Prostate gland (tissue), 2 donors: ENCODE measurements around the gene HNRNPL. TPM values are rescaled to one million over a fixed set of nuclear protein-coding genes. Genes with fewer than 3 reads are reported as not detected.
"Not testable (repeated sequence)": the region's sequence is repeated elsewhere in the genome, so short reads cannot be mapped to it uniquely, and the experiment has no call there.

Experiments used
- DNase-seq: peaks from one replicate; pipeline ENCODE4 v3.0.0-alpha.2; 2019; ENCODE audit warnings: low spot score
- H3K27ac ChIP-seq, 2 donors: fragments of 200-600 bp; sonication (generic); 2 replicates each; pipeline ENCODE4 v1.5.1; 2017 to 2019
- H3K27me3 ChIP-seq: fragments of 200-600 bp; sonication (generic); replicated peaks from 2 replicates; pipeline ENCODE4 v1.5.1; 2019; ENCODE audit not compliant: insufficient read depth
- H3K36me3 ChIP-seq, 2 donors: fragments of 200-600 bp; sonication (generic); 1 replicate in 1 of 2; 2 replicates in 1 of 2; pipeline versions ENCODE4 v1.5.1 to v1.8.1; 2017 to 2019
- H3K4me1 ChIP-seq: fragments of 200-600 bp; sonication (generic); replicated peaks from 2 replicates; pipeline ENCODE4 v1.5.1; 2019
- H3K4me3 ChIP-seq, 2 donors: fragments of 200-600 bp; sonication (generic); 2 replicates each; pipeline ENCODE4 v1.5.1; 2017 to 2019
- H3K9me3 ChIP-seq: fragments of 200-600 bp; sonication (generic); 2 replicates; pipeline ENCODE4 v1.5.1; 2017
- POLR2A ChIP-seq: fragments of 450-650 bp; IDR thresholded peaks from one replicate; pipeline ENCODE4 v1.6.1; 2016; ENCODE audit warnings: antibody characterized with exemption, mild to moderate bottlenecking
- POLR2AphosphoS5 ChIP-seq: sonication (generic); formaldehyde crosslinking; IDR thresholded peaks from one replicate; pipeline ENCODE4 v1.6.1; 2017; ENCODE audit warnings: antibody characterized with exemption
- WGBS: methylation state at CpG from one replicate; pipeline ENCODE4 v1.1.5; 2018; 5-methylcytosine and 5-hydroxymethylcytosine counted together
- intact Hi-C: fragments of 100-400 bp; cut with DNase I; formaldehyde crosslinking; loops from one replicate; pipeline ENCODE4 v1.14.2; 2022
- total RNA-seq, 2 donors: library from RNA; depleted of rRNA; stranded (reverse); fragments of >200 nt; gene quantifications; one replicate each; pipeline ENCODE4 v1.1.0, GENCODE V29; 2016
- TF ChIP-seq, protein P1 (sequence below), 4 experiments: fragments of 200-600 bp in 2 of 4; fragments of 450-650 bp in 2 of 4; sonication (generic) in 2 of 4; IDR thresholded peaks; 1 replicate in 3 of 4; 2 replicates in 1 of 4; pipeline ENCODE4 v1.5.1; 2016 to 2019; ENCODE audit warnings: antibody characterized with exemption in 4 of 4, mild to moderate bottlenecking in 2 of 4, moderate library complexity in 2 of 4

HNRNPL gene
- total RNA-seq, 2 donors from 2014 or later: 210 to 231 TPM

DNA sequence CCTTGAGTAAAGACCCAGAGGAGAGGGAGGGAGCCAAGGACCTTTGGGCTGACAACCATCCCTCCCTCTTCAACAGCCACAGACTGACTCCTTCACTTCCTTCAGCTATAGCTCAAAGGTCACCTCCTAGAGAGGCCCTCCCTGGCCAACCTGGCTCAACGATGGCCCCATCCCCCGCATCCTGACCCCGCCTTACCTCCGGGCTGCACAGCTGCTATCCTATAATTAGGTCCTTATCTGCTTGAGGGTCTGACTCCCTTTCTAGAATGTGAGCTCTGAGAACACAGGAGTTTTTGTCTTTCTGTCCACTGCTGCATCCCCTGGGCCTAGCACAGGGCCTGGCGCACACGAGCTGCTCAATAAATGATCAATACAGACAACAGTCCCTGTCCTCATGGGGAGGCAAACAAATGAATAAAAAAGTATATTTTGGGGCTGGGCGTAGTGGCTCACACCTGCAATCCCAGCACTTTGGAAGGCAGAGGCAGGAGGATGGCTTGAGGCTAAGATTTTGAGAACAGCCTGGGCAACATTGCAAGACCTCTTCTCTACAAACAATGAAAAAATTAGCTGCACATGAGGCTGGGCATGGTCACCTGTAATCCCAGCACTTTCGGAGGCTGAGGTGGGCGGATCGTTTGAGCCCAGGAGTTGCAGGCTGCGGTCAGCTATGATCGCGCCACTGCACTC lies 30.4 kb downstream of the HNRNPL start:
- Histone ChIP-seq H3K9me3 (no peaks in the 10 kb centered on the region), H3K27me3 (no peaks in the 10 kb centered on the region), H3K4me3 (no peak overlapping the region), H3K36me3 (peaks cover 0 to 22% of the 10 kb centered on the region in 2 donors), H3K4me1 (no peaks in the 10 kb centered on the region), H3K27ac (no peak overlapping the region)
- intact Hi-C loops: no loop called here
- no peak for DNase-seq
- WGBS: 88% methylated on average over 13 of the region's 13 CpGs
- TF ChIP-seq, protein P1, sequence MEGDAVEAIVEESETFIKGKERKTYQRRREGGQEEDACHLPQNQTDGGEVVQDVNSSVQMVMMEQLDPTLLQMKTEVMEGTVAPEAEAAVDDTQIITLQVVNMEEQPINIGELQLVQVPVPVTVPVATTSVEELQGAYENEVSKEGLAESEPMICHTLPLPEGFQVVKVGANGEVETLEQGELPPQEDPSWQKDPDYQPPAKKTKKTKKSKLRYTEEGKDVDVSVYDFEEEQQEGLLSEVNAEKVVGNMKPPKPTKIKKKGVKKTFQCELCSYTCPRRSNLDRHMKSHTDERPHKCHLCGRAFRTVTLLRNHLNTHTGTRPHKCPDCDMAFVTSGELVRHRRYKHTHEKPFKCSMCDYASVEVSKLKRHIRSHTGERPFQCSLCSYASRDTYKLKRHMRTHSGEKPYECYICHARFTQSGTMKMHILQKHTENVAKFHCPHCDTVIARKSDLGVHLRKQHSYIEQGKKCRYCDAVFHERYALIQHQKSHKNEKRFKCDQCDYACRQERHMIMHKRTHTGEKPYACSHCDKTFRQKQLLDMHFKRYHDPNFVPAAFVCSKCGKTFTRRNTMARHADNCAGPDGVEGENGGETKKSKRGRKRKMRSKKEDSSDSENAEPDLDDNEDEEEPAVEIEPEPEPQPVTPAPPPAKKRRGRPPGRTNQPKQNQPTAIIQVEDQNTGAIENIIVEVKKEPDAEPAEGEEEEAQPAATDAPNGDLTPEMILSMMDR (IDR thresholded peaks at IDR 0.05): no peak
- no peak for TF ChIP-seq POLR2AphosphoS5

DNA sequence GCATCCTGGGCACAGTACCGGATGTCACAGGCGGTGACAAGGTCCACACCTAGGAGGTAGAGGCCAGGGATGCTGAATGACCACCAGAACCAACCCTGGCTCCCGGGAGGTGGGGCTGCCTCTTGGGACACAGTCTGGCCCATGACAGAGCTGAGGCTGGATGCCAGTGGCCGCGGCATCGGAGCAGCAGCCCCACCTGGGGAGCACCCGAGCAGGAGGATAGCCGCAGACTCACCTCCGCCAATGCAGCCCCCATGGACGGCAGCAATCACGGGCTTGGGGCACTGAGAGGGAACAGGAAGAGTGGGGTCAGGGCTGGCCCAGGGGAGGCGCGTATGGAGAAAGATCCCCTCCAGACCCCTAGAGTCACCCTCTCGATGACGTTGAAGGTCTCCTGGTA lies 32.7 kb downstream of the HNRNPL start:
- intact Hi-C loops: no loop called here
- DNase-seq: no peak
- no peak overlapping the region for H3K27ac ChIP-seq
- WGBS: 92% methylated on average over 15 of the region's 15 CpGs
- H3K36me3 ChIP-seq: peaks cover 0 to 16% of the 10 kb centered on the region in 2 donors
- no peaks in the 10 kb centered on the region for H3K27me3 ChIP-seq
- no peaks in the 10 kb centered on the region for H3K9me3 ChIP-seq
- H3K4me1 ChIP-seq: no peaks in the 10 kb centered on the region
- TF ChIP-seq, protein P1 (IDR thresholded peaks at IDR 0.05): no peak
- TF ChIP-seq POLR2AphosphoS5: no peak
- TF ChIP-seq POLR2A: no peak
- H3K4me3 ChIP-seq: no peak overlapping the region

DNA sequence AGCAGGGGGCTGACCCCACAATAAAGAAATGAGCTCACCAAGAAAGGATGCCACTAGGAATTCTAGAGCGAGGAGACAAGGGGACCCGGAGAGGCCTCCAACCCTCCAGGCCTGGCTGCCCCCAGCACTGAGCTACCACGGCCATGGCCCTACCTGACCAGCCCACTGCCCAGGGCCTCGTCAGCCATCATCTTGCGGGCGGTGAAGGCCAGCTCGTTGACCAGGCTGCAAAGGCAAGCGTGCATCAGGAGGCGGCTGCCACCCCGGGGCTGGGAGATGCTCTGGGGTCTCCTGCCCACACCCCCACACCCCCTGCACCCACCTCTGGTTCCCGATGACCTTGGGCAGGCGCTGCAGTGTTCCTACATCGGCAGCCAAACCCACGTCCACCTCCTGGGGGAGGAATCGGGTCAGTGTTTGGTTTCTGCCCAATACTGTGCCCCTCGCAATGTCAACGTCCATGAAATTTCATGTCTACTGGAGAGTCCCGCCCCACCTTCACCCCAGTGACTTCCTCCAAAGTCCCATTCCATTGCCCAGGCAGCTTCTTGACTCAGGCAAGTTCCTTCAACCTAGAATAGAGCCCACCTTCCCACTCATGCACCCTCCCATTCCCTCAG lies 33.5 kb downstream of the HNRNPL start:
- no peaks in the 10 kb centered on the region for H3K9me3 ChIP-seq
- H3K27ac ChIP-seq: no peak overlapping the region
- WGBS: 90% methylated on average over 18 of the region's 18 CpGs
- H3K36me3 ChIP-seq: peaks cover 0 to 16% of the 10 kb centered on the region in 2 donors
- TF ChIP-seq, protein P1 (IDR thresholded peaks at IDR 0.05): no peak
- TF ChIP-seq POLR2AphosphoS5: no peak
- no peak for TF ChIP-seq POLR2A
- no peaks in the 10 kb centered on the region for H3K27me3 ChIP-seq
- H3K4me1 ChIP-seq: no peaks in the 10 kb centered on the region
- H3K4me3 ChIP-seq: no peak overlapping the region
- intact Hi-C loops: no loop called here
- DNase-seq: no peak

DNA sequence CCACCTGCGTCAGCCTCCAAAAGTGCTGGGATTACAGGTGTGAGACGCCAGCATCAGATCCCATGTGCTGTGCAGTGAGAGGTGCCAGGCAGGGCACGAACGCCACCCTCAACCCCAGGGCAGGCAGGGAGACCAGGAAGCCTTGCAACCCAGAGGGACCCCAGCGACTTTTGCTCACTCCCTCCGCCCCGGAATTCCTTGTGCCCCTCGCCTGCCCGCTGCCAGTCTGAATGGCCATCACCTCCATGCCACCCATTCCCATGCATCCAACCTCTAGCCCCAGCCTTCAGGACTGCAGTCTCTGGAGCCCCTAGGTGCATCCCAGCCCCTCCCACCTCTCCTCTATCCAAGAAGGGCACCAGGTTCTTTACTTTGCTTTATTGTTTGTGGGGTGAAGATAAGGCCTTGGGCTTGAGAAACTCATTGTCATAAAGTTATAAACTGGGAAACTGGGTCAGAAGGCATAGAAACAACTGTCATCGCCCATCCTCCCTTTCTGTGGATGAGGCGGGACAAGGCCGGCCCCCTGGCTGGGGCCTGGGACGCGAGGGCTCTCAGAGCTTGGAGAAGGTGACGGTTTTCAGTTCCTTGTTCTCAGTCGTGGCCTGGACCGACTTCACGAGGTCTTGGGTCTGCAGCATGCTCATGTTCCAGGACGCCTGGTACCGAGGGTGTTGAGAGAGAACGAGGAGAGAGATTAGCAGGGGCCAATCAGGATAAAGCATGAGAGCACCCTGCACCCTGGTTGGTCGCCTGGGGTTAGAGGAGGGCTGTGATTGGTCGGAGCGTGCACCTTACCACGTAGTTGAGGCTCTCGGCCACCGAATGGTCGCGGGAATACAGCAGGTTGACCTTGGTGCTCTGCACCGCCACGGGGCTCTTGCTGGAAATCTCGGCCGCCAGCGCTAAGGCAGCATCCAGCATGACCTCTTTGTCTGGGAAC lies 34.5 kb downstream of the HNRNPL start:
- Histone ChIP-seq H3K36me3 (peaks cover 0 to 16% of the 10 kb centered on the region in 2 donors), H3K27ac (no peak overlapping the region), H3K9me3 (no peaks in the 10 kb centered on the region), H3K27me3 (no peaks in the 10 kb centered on the region), H3K4me1 (no peaks in the 10 kb centered on the region), H3K4me3 (no peak overlapping the region)
- intact Hi-C loops: no loop called here
- WGBS: 91% methylated on average over 34 of the region's 34 CpGs
- DNase-seq: no peak
- TF ChIP-seq POLR2A: no peak

DNA sequence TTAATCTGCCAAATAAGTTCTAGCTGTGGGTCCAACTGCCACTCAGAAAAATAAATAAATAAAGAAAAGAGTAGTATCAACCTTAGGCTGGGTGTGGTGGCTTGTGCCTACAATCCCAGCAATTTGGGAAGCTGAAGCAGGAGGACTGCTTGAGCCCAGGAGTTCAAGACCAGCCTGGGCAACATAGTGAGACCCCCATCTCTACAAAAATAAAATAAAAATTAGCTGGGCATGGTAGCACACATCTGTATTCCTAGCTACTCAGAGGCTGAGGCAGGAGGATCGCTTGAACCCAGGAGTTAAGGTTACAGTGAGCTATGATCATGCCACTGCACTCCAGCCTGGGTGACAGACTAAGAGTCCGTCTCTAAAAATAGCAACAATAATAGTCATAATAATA lies 35.9 kb downstream of the HNRNPL start:
- H3K27ac ChIP-seq, DNase-seq, H3K27me3 ChIP-seq, H3K4me3 ChIP-seq, intact Hi-C loops, H3K4me1 ChIP-seq, H3K9me3 ChIP-seq: not testable (repeated sequence)
- peaks cover 0 to 16% of the 10 kb centered on the region in 2 donors for H3K36me3 ChIP-seq
- 88% methylated on average over 2 of the region's 2 CpGs for WGBS
